ENCODE data around the gene SH3RF3. TPM values are rescaled to one million over a fixed set of nuclear protein-coding genes. Genes with fewer than 3 reads are reported as not detected.

Gene SH3RF3
- total RNA-seq, 1 experiment from 2014 or later, result 4.9 TPM

DNA sequence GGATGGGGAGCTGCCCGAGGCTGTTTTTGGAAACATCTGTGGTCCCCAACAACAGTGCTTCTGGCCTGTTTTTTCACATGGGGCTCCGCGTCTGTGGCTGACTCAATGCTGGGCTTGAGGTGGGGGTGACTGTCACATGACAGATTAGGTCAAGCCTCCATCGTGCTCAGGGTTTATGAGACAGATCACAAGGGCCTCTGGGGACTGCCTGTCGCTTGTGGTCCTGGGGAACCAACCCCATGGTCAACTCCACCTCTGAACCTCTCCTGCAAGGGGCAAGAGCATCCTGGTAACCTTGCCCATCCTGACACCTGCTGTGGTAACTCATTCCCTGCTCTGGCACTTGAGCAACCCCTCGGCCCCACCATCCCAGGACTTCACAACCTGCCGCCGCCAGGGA is 47.6 kb upstream of the SH3RF3 start:
- in situ Hi-C loops (cut with HindIII; ENCODE audit: low pct_unique_long_range_greater_than_20kb, low sequenced_read_pairs), result no loop called here
- Histone ChIP-seq H3K4me3 (ENCODE audit: low read depth in 2 of 2, low read length in 2 of 2) (no peak overlapping the region), H3K9me3 (ENCODE audit: control insufficient read depth, insufficient read depth, low read depth, low read length) (no peaks in the 10 kb centered on the region), H3K27ac (ENCODE audit: low read length) (no peak overlapping the region), H3K4me1 (ENCODE audit: control insufficient read depth, insufficient read depth, low read length) (no peaks in the 10 kb centered on the region), H3K27me3 (ENCODE audit: control insufficient read depth, insufficient read depth, low read length) (no peaks in the 10 kb centered on the region; the same call in 1 of the 2 replicates), H3K36me3 (ENCODE audit: control insufficient read depth, insufficient read depth, low read length) (no peaks in the 10 kb centered on the region)
- TF ChIP-seq, protein P1, sequence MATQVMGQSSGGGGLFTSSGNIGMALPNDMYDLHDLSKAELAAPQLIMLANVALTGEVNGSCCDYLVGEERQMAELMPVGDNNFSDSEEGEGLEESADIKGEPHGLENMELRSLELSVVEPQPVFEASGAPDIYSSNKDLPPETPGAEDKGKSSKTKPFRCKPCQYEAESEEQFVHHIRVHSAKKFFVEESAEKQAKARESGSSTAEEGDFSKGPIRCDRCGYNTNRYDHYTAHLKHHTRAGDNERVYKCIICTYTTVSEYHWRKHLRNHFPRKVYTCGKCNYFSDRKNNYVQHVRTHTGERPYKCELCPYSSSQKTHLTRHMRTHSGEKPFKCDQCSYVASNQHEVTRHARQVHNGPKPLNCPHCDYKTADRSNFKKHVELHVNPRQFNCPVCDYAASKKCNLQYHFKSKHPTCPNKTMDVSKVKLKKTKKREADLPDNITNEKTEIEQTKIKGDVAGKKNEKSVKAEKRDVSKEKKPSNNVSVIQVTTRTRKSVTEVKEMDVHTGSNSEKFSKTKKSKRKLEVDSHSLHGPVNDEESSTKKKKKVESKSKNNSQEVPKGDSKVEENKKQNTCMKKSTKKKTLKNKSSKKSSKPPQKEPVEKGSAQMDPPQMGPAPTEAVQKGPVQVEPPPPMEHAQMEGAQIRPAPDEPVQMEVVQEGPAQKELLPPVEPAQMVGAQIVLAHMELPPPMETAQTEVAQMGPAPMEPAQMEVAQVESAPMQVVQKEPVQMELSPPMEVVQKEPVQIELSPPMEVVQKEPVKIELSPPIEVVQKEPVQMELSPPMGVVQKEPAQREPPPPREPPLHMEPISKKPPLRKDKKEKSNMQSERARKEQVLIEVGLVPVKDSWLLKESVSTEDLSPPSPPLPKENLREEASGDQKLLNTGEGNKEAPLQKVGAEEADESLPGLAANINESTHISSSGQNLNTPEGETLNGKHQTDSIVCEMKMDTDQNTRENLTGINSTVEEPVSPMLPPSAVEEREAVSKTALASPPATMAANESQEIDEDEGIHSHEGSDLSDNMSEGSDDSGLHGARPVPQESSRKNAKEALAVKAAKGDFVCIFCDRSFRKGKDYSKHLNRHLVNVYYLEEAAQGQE (IDR thresholded peaks at IDR 0.05; ENCODE audit: insufficient read depth in 1 of 2, low read depth in 2 of 2, low read length in 1 of 2), result no peak
- TF ChIP-seq POLR2AphosphoS5 (IDR thresholded peaks at IDR 0.05; ENCODE audit: low read depth, low read length), result no peak
- TF ChIP-seq TCF7L2 (IDR thresholded peaks at IDR 0.05; ENCODE audit: low read depth, low read length), result no peak
- no peak for TF ChIP-seq SIN3A (IDR thresholded peaks at IDR 0.05; ENCODE audit: borderline replicate concordance, insufficient read depth, low read depth, low read length)
- TF ChIP-seq CTCF (IDR thresholded peaks at IDR 0.05), result no peak
- no peak for ATAC-seq
- CTCF ChIA-PET, result no interaction called here
- intact Hi-C loops (cut with micrococcal nuclease; ENCODE audit: unreplicated experiment), result no loop called here
- no TSS peak for BruUV-seq (replicated peaks)
- POLR2A ChIA-PET, result interaction anchor here (0.6 kb wide), 1 partner anchor 8 kb away, joined by 3 read pairs; no protein-coding TSS in a partner anchor
- DNase-seq (ENCODE audit: low read depth, low spot score), result no peak

- no peak for ATAC-seq
- CTCF ChIA-PET, result no interaction called here
- TF ChIP-seq SIN3A (IDR thresholded peaks at IDR 0.05; ENCODE audit: borderline replicate concordance, insufficient read depth, low read depth, low read length) (no peak), TCF7L2 (IDR thresholded peaks at IDR 0.05; ENCODE audit: low read depth, low read length) (no peak), CTCF (IDR thresholded peaks at IDR 0.05) (no peak), POLR2AphosphoS5 (IDR thresholded peaks at IDR 0.05; ENCODE audit: low read depth, low read length) (no peak)
- TF ChIP-seq, protein P1 (IDR thresholded peaks at IDR 0.05; ENCODE audit: insufficient read depth in 1 of 2, low read depth in 2 of 2, low read length in 1 of 2), result no peak
- no peaks in the 10 kb centered on the region for H3K36me3 ChIP-seq (ENCODE audit: control insufficient read depth, insufficient read depth, low read length)
- DNase-seq (ENCODE audit: low read depth, low spot score), result no peak
- H3K4me1 ChIP-seq (ENCODE audit: control insufficient read depth, insufficient read depth, low read length), result no peaks in the 10 kb centered on the region
- in situ Hi-C loops (cut with HindIII; ENCODE audit: low pct_unique_long_range_greater_than_20kb, low sequenced_read_pairs), result no loop called here
- POLR2A ChIA-PET, result no interaction called here
- no peak overlapping the region for H3K4me3 ChIP-seq (ENCODE audit: low read depth in 2 of 2, low read length in 2 of 2)
- no peaks in the 10 kb centered on the region for H3K27me3 ChIP-seq (ENCODE audit: control insufficient read depth, insufficient read depth, low read length)
- no peaks in the 10 kb centered on the region for H3K9me3 ChIP-seq (ENCODE audit: control insufficient read depth, insufficient read depth, low read depth, low read length)
- BruUV-seq (replicated peaks), result no TSS peak
- H3K27ac ChIP-seq (ENCODE audit: low read length), result no peak overlapping the region
- intact Hi-C loops (cut with micrococcal nuclease; ENCODE audit: unreplicated experiment), result no loop called here
Observed at GRCh38 chr2:109083771-109084170, 45.2 kb upstream of the SH3RF3 start.

All from Panc1 (cell line).